Trophoblast cell (in vitro differentiated cells and primary cell): Measurements from ENCODE around the gene NUP93.

Source experiments
- DNase-seq, 2 donors: peaks; one replicate each; pipeline ENCODE4 v3.0.0-alpha.2; 2016
- H2AFZ ChIP-seq: 2 replicates; pipeline ENCODE4 v1.6.1; 2013; ENCODE audit warnings: low read length, moderate library complexity, mild to moderate bottlenecking; ENCODE audit not compliant: insufficient read depth, poor library complexity
- H2AK5ac ChIP-seq: 2 replicates; pipeline ENCODE4 v1.6.1; 2013; ENCODE audit warnings: mild to moderate bottlenecking, low read length
- H2BK120ac ChIP-seq: 2 replicates; pipeline ENCODE4 v1.6.1; 2013; ENCODE audit warnings: low read length, mild to moderate bottlenecking, moderate library complexity; ENCODE audit not compliant: insufficient read depth, poor library complexity
- H2BK12ac ChIP-seq: 2 replicates; pipeline ENCODE4 v1.6.1; 2013; ENCODE audit warnings: mild to moderate bottlenecking, low read length, moderate library complexity
- H2BK5ac ChIP-seq: 2 replicates; pipeline ENCODE4 v1.6.1; 2013; ENCODE audit warnings: low read length, low read depth, moderate library complexity, mild to moderate bottlenecking; ENCODE audit not compliant: poor library complexity
- H3K14ac ChIP-seq: 2 replicates; pipeline ENCODE4 v1.6.1; 2013; ENCODE audit warnings: mild to moderate bottlenecking, low read length
- H3K18ac ChIP-seq: 2 replicates; pipeline ENCODE4 v1.6.1; 2013; ENCODE audit warnings: mild to moderate bottlenecking, low read length
- H3K23ac ChIP-seq: 2 replicates; pipeline ENCODE4 v1.6.1; 2013; ENCODE audit warnings: low read length
- H3K27ac ChIP-seq: 2 replicates; pipeline ENCODE4 v1.5.1; 2013; ENCODE audit warnings: low read depth, mild to moderate bottlenecking, inconsistent platforms, low read length, moderate library complexity
- H3K27me3 ChIP-seq: 2 replicates; pipeline ENCODE4 v1.6.1; 2013; ENCODE audit warnings: inconsistent platforms, mild to moderate bottlenecking, low read length, moderate library complexity; ENCODE audit not compliant: insufficient read depth
- H3K36me3 ChIP-seq, 2 experiments: 1 replicate in 1 of 2; 2 replicates in 1 of 2; pipeline ENCODE4 v1.6.1; 2013; ENCODE audit warnings: low read length in 2 of 2, mild to moderate bottlenecking in 2 of 2, moderate library complexity in 1 of 2; ENCODE audit not compliant: insufficient read depth in 2 of 2, control insufficient read depth in 1 of 2
- H3K4ac ChIP-seq: 2 replicates; pipeline ENCODE4 v1.6.1; 2013; ENCODE audit warnings: low read depth, mild to moderate bottlenecking, low read length, moderate library complexity
- H3K4me1 ChIP-seq, 2 experiments: 1 replicate in 1 of 2; 2 replicates in 1 of 2; pipeline ENCODE4 v1.6.1; 2013; ENCODE audit warnings: low read length in 2 of 2, mild to moderate bottlenecking in 2 of 2, moderate library complexity in 1 of 2; ENCODE audit not compliant: insufficient read depth in 2 of 2, control insufficient read depth in 1 of 2
- H3K4me2 ChIP-seq: 2 replicates; pipeline ENCODE4 v1.6.1; 2013; ENCODE audit warnings: inconsistent platforms, mild to moderate bottlenecking, low read length, moderate library complexity
- H3K4me3 ChIP-seq: 2 replicates; pipeline ENCODE4 v1.5.1; 2013; ENCODE audit warnings: mild to moderate bottlenecking, low read depth, low read length, inconsistent platforms
- H3K79me1 ChIP-seq: one replicate; pipeline ENCODE4 v1.6.1; 2013; ENCODE audit warnings: low read length
- H3K79me2 ChIP-seq: 2 replicates; pipeline ENCODE4 v1.6.1; 2013; ENCODE audit warnings: low read length, mild to moderate bottlenecking; ENCODE audit not compliant: control insufficient read depth, insufficient read depth, poor library complexity
- H3K9ac ChIP-seq: 2 replicates; pipeline ENCODE4 v1.6.1; 2013; ENCODE audit warnings: mild to moderate bottlenecking, low read length
- H3K9me3 ChIP-seq: 2 replicates; pipeline ENCODE4 v1.6.1; 2013; ENCODE audit warnings: low read depth, mild to moderate bottlenecking, control low read depth, inconsistent platforms, low read length; ENCODE audit not compliant: insufficient read depth
- H4K12ac ChIP-seq: 2 replicates; pipeline ENCODE4 v1.6.1; 2013; ENCODE audit warnings: low read depth, mild to moderate bottlenecking, low read length, moderate library complexity
- H4K8ac ChIP-seq: 2 replicates; pipeline ENCODE4 v1.6.1; 2013; ENCODE audit warnings: low read depth, mild to moderate bottlenecking, low read length, moderate library complexity
- H4K91ac ChIP-seq: one replicate; pipeline ENCODE4 v1.6.1; 2013; ENCODE audit warnings: low read depth, mild to moderate bottlenecking, low read length, moderate library complexity
- WGBS: extraction: QIAGEN DNeasy Blood & Tissue Kit; methylation state at CpG from one replicate; pipeline ENCODE4 v1.1.7; 2013; ENCODE audit warnings: missing lambda C conversion rate; ENCODE audit not compliant: insufficient read length, insufficient coverage; ENCODE audit errors: extremely low coverage; 5-methylcytosine and 5-hydroxymethylcytosine counted together

NUP93 gene

DNA sequence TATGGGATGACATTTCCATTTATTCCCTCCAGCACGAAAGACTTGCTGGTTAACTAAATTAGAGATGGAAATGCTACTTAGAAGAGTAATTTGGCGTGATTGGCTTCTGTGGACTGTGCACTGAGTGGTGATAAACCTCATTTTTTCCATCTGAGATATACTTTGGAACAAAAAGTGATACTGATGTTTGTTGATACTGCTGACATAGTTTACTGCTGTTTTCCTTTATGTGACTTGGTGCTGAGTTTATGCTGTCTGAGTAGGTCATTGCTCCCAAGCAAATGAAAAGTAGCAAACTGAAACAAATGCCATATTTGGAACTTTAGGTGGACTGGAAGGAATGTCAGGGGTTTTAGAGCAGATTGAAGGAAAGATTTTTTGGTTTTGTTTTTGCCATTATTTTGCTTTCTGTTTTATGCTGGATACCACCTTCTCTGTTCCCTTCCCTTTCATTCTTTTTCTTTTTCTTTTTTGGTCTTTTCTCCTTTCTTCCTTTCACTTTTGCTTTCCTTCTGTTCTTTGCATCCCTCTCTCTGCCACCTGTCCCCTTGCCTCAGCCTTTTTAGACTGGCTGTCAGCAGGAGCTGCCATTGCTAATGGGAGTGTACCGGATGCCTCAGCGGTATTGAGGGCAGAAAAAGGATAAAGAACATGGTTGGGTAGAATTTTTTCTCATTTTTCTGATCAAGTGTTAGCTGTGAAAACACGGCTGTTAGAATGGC lies 41.8 kb downstream of the NUP93 start:
- no peak overlapping the region for H2BK120ac ChIP-seq
- H4K91ac ChIP-seq, result no peak overlapping the region
- H2AK5ac ChIP-seq, result no peak overlapping the region
- no peak overlapping the region for H3K4ac ChIP-seq
- no peak overlapping the region for H3K14ac ChIP-seq
- no peak overlapping the region for H2AFZ ChIP-seq
- no peak overlapping the region for H3K4me2 ChIP-seq
- no peaks in the 10 kb centered on the region for H3K79me1 ChIP-seq
- H3K79me2 ChIP-seq, result no peaks in the 10 kb centered on the region
- no peaks in the 10 kb centered on the region for H3K9me3 ChIP-seq
- no peaks in the 10 kb centered on the region for H3K4me1 ChIP-seq
- H2BK12ac ChIP-seq, result no peak overlapping the region
- no peak overlapping the region for H3K4me3 ChIP-seq
- no peak overlapping the region for H3K27ac ChIP-seq
- H3K27me3 ChIP-seq, result no peaks in the 10 kb centered on the region
- no peak overlapping the region for H2BK5ac ChIP-seq
- H3K23ac ChIP-seq, result no peak overlapping the region
- no peak overlapping the region for H4K8ac ChIP-seq
- H3K36me3 ChIP-seq, result peaks cover 4% of the 10 kb centered on the region in 2 experiments
- DNase-seq, result no peak
- no peak overlapping the region for H4K12ac ChIP-seq
- H3K18ac ChIP-seq, result no peak overlapping the region
- WGBS, result no CpG with 5 or more reads among the region's 5 CpGs
- no peak overlapping the region for H3K9ac ChIP-seq

DNA sequence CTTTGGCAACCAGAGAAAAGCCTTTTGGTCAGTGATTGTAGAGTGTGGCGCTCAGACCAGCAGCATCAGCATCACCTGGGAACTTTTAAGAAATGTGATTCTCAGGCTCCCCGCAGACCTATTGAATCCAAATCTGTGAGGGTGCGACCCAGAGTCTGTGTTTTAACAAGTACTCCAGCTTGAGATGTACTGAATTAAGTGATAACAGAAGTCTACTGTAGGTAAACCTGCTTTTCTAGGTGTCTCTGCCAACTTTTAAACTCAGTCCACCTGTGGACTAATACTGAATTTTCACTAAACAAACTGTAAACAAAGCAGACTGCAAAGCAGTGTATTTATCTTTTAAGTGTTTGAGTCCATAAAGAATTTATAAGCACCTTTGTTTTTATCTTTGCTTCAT lies 43.6 kb downstream of the NUP93 start:
- Histone ChIP-seq H4K8ac (no peak overlapping the region), H2AFZ (no peak overlapping the region), H3K18ac (no peak overlapping the region), H3K36me3 (no peaks in the 10 kb centered on the region), H2BK5ac (no peak overlapping the region), H4K12ac (no peak overlapping the region), H3K14ac (no peak overlapping the region), H3K79me1 (no peaks in the 10 kb centered on the region), H3K27me3 (no peaks in the 10 kb centered on the region), H3K4me3 (no peak overlapping the region), H2BK12ac (no peak overlapping the region), H2BK120ac (no peak overlapping the region), H3K79me2 (no peaks in the 10 kb centered on the region), H2AK5ac (no peak overlapping the region), H3K27ac (no peak overlapping the region), H3K9ac (no peak overlapping the region), H3K4me2 (no peak overlapping the region), H3K4me1 (no peaks in the 10 kb centered on the region), H3K23ac (no peak overlapping the region), H4K91ac (no peak overlapping the region), H3K9me3 (no peaks in the 10 kb centered on the region), H3K4ac (no peak overlapping the region)
- WGBS, result no CpG with 5 or more reads among the region's 3 CpGs
- DNase-seq, result no peak

DNA sequence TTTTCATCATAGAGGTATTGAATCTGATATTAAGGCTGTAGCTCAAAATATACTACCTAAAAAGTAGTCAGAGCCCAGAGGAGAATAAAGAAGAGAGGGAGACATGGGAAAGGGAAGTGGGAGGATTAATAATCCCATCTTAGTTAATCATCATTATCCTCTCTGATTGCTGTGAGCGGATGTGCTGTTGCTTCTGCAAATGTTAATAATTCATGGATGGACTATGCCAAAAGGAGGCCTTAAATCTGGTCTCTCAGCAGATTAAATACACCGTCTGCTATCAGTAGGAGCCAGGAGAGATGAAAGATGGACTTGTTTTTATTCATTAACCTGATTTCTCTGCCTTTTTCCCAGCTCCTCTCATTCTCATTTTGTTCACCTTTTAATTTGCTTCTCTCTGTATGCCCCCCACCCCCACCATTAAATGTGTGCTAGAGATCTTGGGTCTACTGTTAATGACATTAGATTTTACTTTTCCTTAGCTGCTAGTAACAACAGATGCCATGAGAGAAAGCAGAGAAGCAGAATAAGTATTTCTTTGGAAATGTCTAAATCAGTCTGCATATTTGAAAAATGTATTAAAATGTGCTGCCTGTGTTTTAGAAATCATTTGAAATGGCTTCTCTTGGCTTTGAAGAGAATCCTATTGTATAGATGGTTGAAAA lies 44.2 kb downstream of the NUP93 start:
- no peak overlapping the region for H2BK5ac ChIP-seq
- H3K4me1 ChIP-seq, result no peaks in the 10 kb centered on the region
- no peak overlapping the region for H2AK5ac ChIP-seq
- H3K9me3 ChIP-seq, result no peaks in the 10 kb centered on the region
- no peak overlapping the region for H4K91ac ChIP-seq
- no peak for DNase-seq
- no peaks in the 10 kb centered on the region for H3K36me3 ChIP-seq
- no peak overlapping the region for H3K18ac ChIP-seq
- no peak overlapping the region for H3K4ac ChIP-seq
- no peak overlapping the region for H3K14ac ChIP-seq
- H4K12ac ChIP-seq, result no peak overlapping the region
- H3K23ac ChIP-seq, result no peak overlapping the region
- H2BK12ac ChIP-seq, result no peak overlapping the region
- no peak overlapping the region for H3K4me2 ChIP-seq
- no peak overlapping the region for H2AFZ ChIP-seq
- H3K79me1 ChIP-seq, result no peaks in the 10 kb centered on the region
- H3K79me2 ChIP-seq, result no peaks in the 10 kb centered on the region
- no peak overlapping the region for H4K8ac ChIP-seq
- H3K27me3 ChIP-seq, result no peaks in the 10 kb centered on the region
- no peak overlapping the region for H2BK120ac ChIP-seq
- H3K4me3 ChIP-seq, result no peak overlapping the region
- WGBS, result no CpG with 5 or more reads among the region's 2 CpGs
- H3K9ac ChIP-seq, result no peak overlapping the region
- no peak overlapping the region for H3K27ac ChIP-seq

DNA sequence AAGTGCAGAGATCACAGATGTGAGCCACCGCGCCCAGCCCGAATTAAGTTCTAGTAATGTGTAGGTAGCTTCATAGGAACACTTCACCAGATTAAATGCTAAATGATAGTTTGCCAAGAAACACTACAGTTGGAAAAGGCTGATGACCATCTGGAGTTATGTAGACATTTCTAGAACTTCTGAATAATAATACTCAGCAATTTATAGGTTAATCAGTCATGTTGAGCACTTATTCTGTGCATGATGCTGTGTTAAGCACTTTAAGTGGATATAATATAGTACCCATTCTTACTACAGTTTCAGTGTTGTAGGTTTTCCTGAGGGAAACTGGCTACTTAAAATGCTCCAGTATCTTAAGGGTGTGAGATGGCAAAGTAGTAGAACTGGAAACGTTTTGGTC lies 45.2 kb downstream of the NUP93 start:
- Histone ChIP-seq H3K79me1 (no peaks in the 10 kb centered on the region), H2BK12ac (no peak overlapping the region), H2BK5ac (no peak overlapping the region), H3K4me3 (no peak overlapping the region), H4K12ac (no peak overlapping the region), H3K18ac (no peak overlapping the region), H2AFZ (no peak overlapping the region), H4K91ac (no peak overlapping the region), H3K27ac (no peak overlapping the region), H3K9ac (no peak overlapping the region), H3K79me2 (no peaks in the 10 kb centered on the region), H3K23ac (no peak overlapping the region), H2BK120ac (no peak overlapping the region), H4K8ac (no peak overlapping the region), H2AK5ac (no peak overlapping the region), H3K4ac (no peak overlapping the region), H3K9me3 (no peaks in the 10 kb centered on the region), H3K14ac (no peak overlapping the region), H3K36me3 (no peaks in the 10 kb centered on the region), H3K27me3 (no peaks in the 10 kb centered on the region), H3K4me1 (no peaks in the 10 kb centered on the region), H3K4me2 (no peak overlapping the region)
- no CpG with 5 or more reads among the region's 4 CpGs for WGBS
- no peak for DNase-seq
